PC-9 (cell line): ENCODE measurements around the gene RAB40C. TPM values are rescaled to one million over a fixed set of nuclear protein-coding genes. Genes with fewer than 3 reads are reported as not detected.

Experiments used
- BruUV-seq: library from RNA; stranded (reverse); fragments of 400-500 nt; replicated peaks from 2 replicates; lab custom pipeline; 2021; lab: Mats Ljungman, UMichigan
- CTCF ChIA-PET: fragments of 300-600 bp; sonication (Branson Sonifier 250); formaldehyde crosslinking; loops from one replicate; lab custom pipeline; 2022; ENCODE audit warnings: antibody characterized with exemption; lab: Charles Lee
- POLR2A ChIA-PET: fragments of 300-600 bp; sonication (Branson Sonifier 250); formaldehyde crosslinking; loops from one replicate; lab custom pipeline; 2022; ENCODE audit warnings: antibody characterized with exemption; ENCODE audit not compliant: unreplicated experiment; lab: Charles Lee
- DNase-seq, 2 experiments: peaks; one replicate each; pipeline versions ENCODE4 v3.0.0 to v3.0.0-alpha.2; 2015 to 2022; ENCODE audit warnings: mixed read lengths in 1 of 2
- H2AFZ ChIP-seq: fragments of 200-600 bp; sonication (generic); 2 replicates; pipeline ENCODE4 v1.8.1; 2017; ENCODE audit warnings: antibody characterized with exemption
- H3F3A ChIP-seq: fragments of 200-600 bp; sonication (generic); 2 replicates; pipeline ENCODE4 v1.8.1; 2017; ENCODE audit warnings: antibody characterized with exemption, mild to moderate bottlenecking, low read depth; ENCODE audit not compliant: insufficient read depth
- H3K27ac ChIP-seq: fragments of 200-600 bp; sonication (generic); 2 replicates; pipeline ENCODE4 v1.6.1; 2016; ENCODE audit warnings: mixed run types
- H3K27me3 ChIP-seq: fragments of 200-600 bp; sonication (generic); 2 replicates; pipeline ENCODE4 v1.6.1; 2016; ENCODE audit warnings: low read depth, mixed run types; ENCODE audit not compliant: insufficient read depth
- H3K36me3 ChIP-seq: fragments of 200-600 bp; sonication (generic); 2 replicates; pipeline ENCODE4 v1.6.1; 2016; ENCODE audit warnings: low read depth, mixed run types
- H3K4me1 ChIP-seq: fragments of 200-600 bp; sonication (generic); replicated peaks from 2 replicates; pipeline ENCODE4 v1.6.1; 2016; ENCODE audit warnings: mixed run types; ENCODE audit not compliant: insufficient read depth
- H3K4me2 ChIP-seq: fragments of 200-600 bp; sonication (generic); 2 replicates; pipeline ENCODE4 v1.6.1; 2017; ENCODE audit warnings: mixed run types
- H3K4me3 ChIP-seq: fragments of 200-600 bp; sonication (generic); 2 replicates; pipeline ENCODE4 v1.6.1; 2016; ENCODE audit warnings: mixed run types
- H3K79me2 ChIP-seq: fragments of 200-600 bp; sonication (generic); 2 replicates; pipeline ENCODE4 v1.6.1; 2017; ENCODE audit warnings: low read depth, mixed run types
- H3K9me2 ChIP-seq: fragments of 200-600 bp; sonication (generic); 2 replicates; pipeline ENCODE4 v1.8.1; 2017; ENCODE audit warnings: mild to moderate bottlenecking; ENCODE audit not compliant: insufficient read depth
- H3K9me3 ChIP-seq: fragments of 200-600 bp; sonication (generic); 2 replicates; pipeline ENCODE4 v1.8.1; 2016; ENCODE audit warnings: low read depth; ENCODE audit not compliant: insufficient read depth
- H4K20me1 ChIP-seq: fragments of 200-600 bp; sonication (generic); 2 replicates; pipeline ENCODE4 v1.8.1; 2017; ENCODE audit not compliant: insufficient read depth
- CTCF ChIP-seq: fragments of 200-600 bp; sonication (generic); conservative IDR thresholded peaks from 2 replicates; pipeline ENCODE4 v1.6.1; 2017; ENCODE audit warnings: mixed run types, antibody characterized with exemption, mild to moderate bottlenecking, moderate library complexity
- EZH2 ChIP-seq: fragments of 200-600 bp; sonication (generic); IDR thresholded peaks from 2 replicates; pipeline ENCODE4 v1.8.0; 2017; ENCODE audit warnings: antibody characterized with exemption, low read depth
- intact Hi-C: fragments of 100-400 bp; cut with micrococcal nuclease; formaldehyde crosslinking; loops from one replicate; pipeline ENCODE4 v1.10.0; 2022; ENCODE audit not compliant: unreplicated experiment
- total RNA-seq: library from RNA; stranded (reverse); gene quantifications from 2 replicates; pipeline ENCODE4 v1.2.3, GENCODE V29; 2021

RAB40C gene
- total RNA-seq, 1 experiment from 2014 or later, result 47.1 TPM

- intact Hi-C loops, result loop anchor here (10.0 kb wide), 1 partner anchor 256 kb away; the partner anchor contains the start of gene PGAP6
- Histone ChIP-seq H3K79me2 (peaks cover 33% of the 10 kb centered on the region), H3K4me3 (no peak overlapping the region), H4K20me1 (peaks cover 4% of the 10 kb centered on the region; the same call in 1 of the 2 replicates), H3F3A (peaks cover 29% of the 10 kb centered on the region), H2AFZ (no peak overlapping the region), H3K9me2 (no peaks in the 10 kb centered on the region), H3K4me1 (peaks cover 29% of the 10 kb centered on the region), H3K27me3 (no peaks in the 10 kb centered on the region), H3K27ac (no peak overlapping the region), H3K9me3 (no peaks in the 10 kb centered on the region), H3K4me2 (peak overlapping the region; percentile 97; the same call in 1 of the 2 replicates), H3K36me3 (no peaks in the 10 kb centered on the region)
- ChIA-PET POLR2A (interaction anchor here (0.6 kb wide), 1 partner anchor 60 kb away, joined by 3 read pairs; no protein-coding TSS in a partner anchor), CTCF (no interaction called here)
- DNase-seq, result no peak
- no TSS peak for BruUV-seq
- TF ChIP-seq CTCF (no peak), EZH2 (no peak)
These were observed 50.7 kb downstream of the RAB40C start for GRCh38 chr16:640614-641013.

GRCh38 chr16:641326-642188, 51.7 kb downstream of the RAB40C start, which contains the start of gene MCRIP2:
MCRIP2 (plus strand) TSS chr16:641828; CDS start chr16:641992, 164 bp downstream.
- peaks cover 36% of the 10 kb centered on the region for H3F3A ChIP-seq
- no peaks in the 10 kb centered on the region for H3K9me2 ChIP-seq
- peaks cover 10% of the 10 kb centered on the region; the same call in 1 of the 2 replicates for H4K20me1 ChIP-seq
- intact Hi-C loops, result loop anchor here (10.0 kb wide), 1 partner anchor 257 kb away; the partner anchor contains the start of gene PGAP6
- peak within 1 kb of the TSS; percentile 73 for H2AFZ ChIP-seq
- no peaks in the 10 kb centered on the region for H3K36me3 ChIP-seq
- BruUV-seq, result no TSS peak
- peak; percentile 46 to 95 for DNase-seq
- ChIA-PET POLR2A (interaction anchor here (0.6 kb wide), 2 partner anchors 32 to 99 kb away, joined by 3 to 4 read pairs; partner anchors contain the start of gene CIAO3), CTCF (no interaction called here)
- peak within 1 kb of the TSS; percentile 97 for H3K4me2 ChIP-seq
- no peaks in the 10 kb centered on the region for H3K27me3 ChIP-seq
- TF ChIP-seq CTCF (no peak), EZH2 (no peak)
- H3K4me1 ChIP-seq, result peaks cover 39% of the 10 kb centered on the region
- H3K9me3 ChIP-seq, result no peaks in the 10 kb centered on the region
- H3K4me3 ChIP-seq, result peak within 1 kb of the TSS; percentile 69
- peak within 1 kb of the TSS; percentile 23; the same call in 1 of the 2 replicates for H3K27ac ChIP-seq
- H3K79me2 ChIP-seq, result peaks cover 36% of the 10 kb centered on the region
